ENCODE measurements around the gene FASN.
A peak's percentile ranks its signal among the peaks of the same experiment; 100 is the strongest.

The FASN gene

GRCh38 chr17:82034371-82035011 lies 63.5 kb downstream of the FASN start:
- Histone ChIP-seq H3K27me3 (no peaks in the 10 kb centered on the region), H3K4me3 (ENCODE audit: low read depth, low read length) (no peak overlapping the region), H3K4me1 (no peaks in the 10 kb centered on the region; the same call in 1 of the 2 replicates), H3K36me3 (0 out of 2 replicates have a peak, but pooled peaks cover 2% of the 10 kb centered on the region), H3K9me3 (no peaks in the 10 kb centered on the region)
- DNase-seq, result no peak
- TF ChIP-seq CTCF (IDR thresholded peaks at IDR 0.05; ENCODE audit: low read depth, low read length), result no peak

GRCh38 chr17:82033359-82034085 lies 64.5 kb downstream of the FASN start:
- TF ChIP-seq CTCF (IDR thresholded peaks at IDR 0.05; ENCODE audit: low read depth, low read length), result no peak
- Histone ChIP-seq H3K9me3 (no peaks in the 10 kb centered on the region), H3K36me3 (0 out of 2 replicates have a peak, but pooled peaks cover 2% of the 10 kb centered on the region), H3K4me1 (no peaks in the 10 kb centered on the region; the same call in 1 of the 2 replicates), H3K27me3 (no peaks in the 10 kb centered on the region), H3K4me3 (ENCODE audit: low read depth, low read length) (no peak overlapping the region)
- DNase-seq, result no peak

- no peak for DNase-seq
- H3K4me1 ChIP-seq, result no peaks in the 10 kb centered on the region
- 0 out of 2 replicates have a peak, but pooled peaks cover 2% of the 10 kb centered on the region for H3K36me3 ChIP-seq
- no peaks in the 10 kb centered on the region for H3K27me3 ChIP-seq
- H3K9me3 ChIP-seq, result no peaks in the 10 kb centered on the region
- peak overlapping the region; percentile 69 for H3K4me3 ChIP-seq (ENCODE audit: low read depth, low read length)
- no peak for TF ChIP-seq CTCF (IDR thresholded peaks at IDR 0.05; ENCODE audit: low read depth, low read length)
Measured at GRCh38 chr17:82031885-82032627, 66.0 kb downstream of the FASN start.

GRCh38 chr17:82031303-82031884 lies 66.6 kb downstream of the FASN start, which contains the start of gene RAC3:
TSS of gene RAC3 (plus strand) at chr17:82031678. CDS start at chr17:82031762, 84 bp downstream.
- no peak for TF ChIP-seq CTCF (IDR thresholded peaks at IDR 0.05; ENCODE audit: low read depth, low read length)
- DNase-seq, result peak; percentile 72
- peak within 1 kb of the TSS; percentile 69 for H3K4me3 ChIP-seq (ENCODE audit: low read depth, low read length)
- H3K9me3 ChIP-seq, result no peaks in the 10 kb centered on the region
- 0 out of 2 replicates have a peak, but pooled peaks cover 2% of the 10 kb centered on the region for H3K36me3 ChIP-seq
- no peaks in the 10 kb centered on the region for H3K27me3 ChIP-seq
- no peaks in the 10 kb centered on the region for H3K4me1 ChIP-seq

GRCh38 chr17:82030470-82031302 lies 67.3 kb downstream of the FASN start:
- peak; percentile 93 for DNase-seq
- Histone ChIP-seq H3K4me1 (no peaks in the 10 kb centered on the region), H3K9me3 (no peaks in the 10 kb centered on the region), H3K27me3 (no peaks in the 10 kb centered on the region), H3K36me3 (no peaks in the 10 kb centered on the region), H3K4me3 (ENCODE audit: low read depth, low read length) (peak overlapping the region; percentile 66)
- TF ChIP-seq CTCF (IDR thresholded peaks at IDR 0.05; ENCODE audit: low read depth, low read length), result peak; percentile 45
